Measurements from ENCODE around the gene ATP1A4. TPM values are rescaled to one million over a fixed set of nuclear protein-coding genes. Genes with fewer than 3 reads are reported as not detected.

The ATP1A4 gene
- total and polyA plus RNA-seq, 4 donors: 0.06 to 0.09 (median 0.08) TPM; not detected in 1

GRCh38 chr1:160221089-160221488 lies 69.7 kb downstream of the ATP1A4 start:
- Histone ChIP-seq H3K36me3 (ENCODE audit: control insufficient read depth in 4 of 4, insufficient read depth in 4 of 4, low read length in 4 of 4) (peaks cover 45 to 64% (median 54%) of the 10 kb centered on the region in 4 donors), H3K27ac (ENCODE audit: low read depth in 1 of 2, low read length in 1 of 2) (no peak overlapping the region), H3K27me3 (ENCODE audit: control insufficient read depth in 3 of 3, insufficient read depth in 3 of 3, low read length in 2 of 3) (no peaks in the 10 kb centered on the region), H3K9ac (ENCODE audit: insufficient read depth in 1 of 2, low read length in 2 of 2) (no peak overlapping the region), H3K4me1 (ENCODE audit: control insufficient read depth in 5 of 5, insufficient read depth in 5 of 5, low read length in 5 of 5) (peaks cover 0 to 23% (median 6%) of the 10 kb centered on the region in 5 donors), H3K9me3 (ENCODE audit: control insufficient read depth in 4 of 4, insufficient read depth in 3 of 4, low read length in 3 of 4) (no peaks in the 10 kb centered on the region), H3K4me3 (no peak overlapping the region)
- no peak for TF ChIP-seq CTCF (IDR thresholded peaks at IDR 0.05; ENCODE audit: control extremely low read depth, extremely low read depth)
- ATAC-seq (ENCODE audit: insufficient read depth, low FRiP score): no peak
- DNase-seq: no peak

- ATAC-seq (ENCODE audit: insufficient read depth, low FRiP score): no peak
- TF ChIP-seq CTCF (IDR thresholded peaks at IDR 0.05; ENCODE audit: control extremely low read depth, extremely low read depth): no peak
Observed at GRCh38 chr1:160222546-160222945, 71.1 kb downstream of the ATP1A4 start.

GRCh38 chr1:160224606-160225005 lies 73.2 kb downstream of the ATP1A4 start:
- no peak overlapping the region for H3K9ac ChIP-seq (ENCODE audit: insufficient read depth in 1 of 2, low read length in 2 of 2)
- no peaks in the 10 kb centered on the region for H3K27me3 ChIP-seq (ENCODE audit: control insufficient read depth in 3 of 3, insufficient read depth in 3 of 3, low read length in 2 of 3)
- ATAC-seq (ENCODE audit: insufficient read depth, low FRiP score): no peak
- no peak for DNase-seq
- 96 to 97% methylated on average over 2 of the region's 2 CpGs for WGBS, 2 donors
- H3K36me3 ChIP-seq (ENCODE audit: control insufficient read depth in 4 of 4, insufficient read depth in 4 of 4, low read length in 4 of 4): peaks cover 36 to 74% (median 49%) of the 10 kb centered on the region in 4 donors
- no peak overlapping the region for H3K27ac ChIP-seq (ENCODE audit: low read depth in 1 of 2, low read length in 1 of 2)
- no peak for TF ChIP-seq CTCF (IDR thresholded peaks at IDR 0.05; ENCODE audit: control extremely low read depth, extremely low read depth)
- H3K4me3 ChIP-seq: no peak overlapping the region
- peaks cover 0 to under 1% (median 0%) of the 10 kb centered on the region in 5 donors for H3K4me1 ChIP-seq (ENCODE audit: control insufficient read depth in 5 of 5, insufficient read depth in 5 of 5, low read length in 5 of 5)
- no peaks in the 10 kb centered on the region for H3K9me3 ChIP-seq (ENCODE audit: control insufficient read depth in 4 of 4, insufficient read depth in 3 of 4, low read length in 3 of 4)

More at GRCh38 chr1:160222546-160222945, 71.1 kb downstream of the ATP1A4 start:
- Histone ChIP-seq H3K27ac (ENCODE audit: low read depth in 1 of 2, low read length in 1 of 2) (no peak overlapping the region), H3K36me3 (ENCODE audit: control insufficient read depth in 4 of 4, insufficient read depth in 4 of 4, low read length in 4 of 4) (peaks cover 41 to 71% (median 55%) of the 10 kb centered on the region in 4 donors), H3K27me3 (ENCODE audit: control insufficient read depth in 3 of 3, insufficient read depth in 3 of 3, low read length in 2 of 3) (no peaks in the 10 kb centered on the region), H3K9ac (ENCODE audit: insufficient read depth in 1 of 2, low read length in 2 of 2) (no peak overlapping the region), H3K4me1 (ENCODE audit: control insufficient read depth in 5 of 5, insufficient read depth in 5 of 5, low read length in 5 of 5) (peaks cover 0 to 17% (median 0%) of the 10 kb centered on the region in 5 donors), H3K4me3 (no peak overlapping the region), H3K9me3 (ENCODE audit: control insufficient read depth in 4 of 4, insufficient read depth in 3 of 4, low read length in 3 of 4) (no peaks in the 10 kb centered on the region)
- WGBS, 2 donors: 86 to 93% methylated on average over 3 of the region's 3 CpGs
- DNase-seq: no peak

GRCh38 chr1:160225345-160225744 lies 73.9 kb downstream of the ATP1A4 start:
- Histone ChIP-seq H3K4me1 (ENCODE audit: control insufficient read depth in 5 of 5, insufficient read depth in 5 of 5, low read length in 5 of 5) (no peaks in the 10 kb centered on the region), H3K4me3 (no peak overlapping the region), H3K9me3 (ENCODE audit: control insufficient read depth in 4 of 4, insufficient read depth in 3 of 4, low read length in 3 of 4) (no peaks in the 10 kb centered on the region), H3K36me3 (ENCODE audit: control insufficient read depth in 4 of 4, insufficient read depth in 4 of 4, low read length in 4 of 4) (peaks cover 36 to 78% (median 52%) of the 10 kb centered on the region in 4 donors), H3K27me3 (ENCODE audit: control insufficient read depth in 3 of 3, insufficient read depth in 3 of 3, low read length in 2 of 3) (no peaks in the 10 kb centered on the region), H3K27ac (ENCODE audit: low read depth in 1 of 2, low read length in 1 of 2) (no peak overlapping the region), H3K9ac (ENCODE audit: insufficient read depth in 1 of 2, low read length in 2 of 2) (no peak overlapping the region)
- ATAC-seq (ENCODE audit: insufficient read depth, low FRiP score) (no peak), DNase-seq (no peak)
- WGBS, 2 donors: 67 to 88% methylated on average over 2 of the region's 2 CpGs
- TF ChIP-seq CTCF (IDR thresholded peaks at IDR 0.05; ENCODE audit: control extremely low read depth, extremely low read depth): no peak

Data from lung (tissue), 12 donors.